ENCODE data around the gene CSGALNACT2. TPM values are rescaled to one million over a fixed set of nuclear protein-coding genes. Genes with fewer than 3 reads are reported as not detected.

Gene CSGALNACT2
- total and polyA plus RNA-seq, 10 of the 15 experiments (the other 5 are each of a cell fraction or from before 2014, with no cell fraction given): 2.5 to 12.6 (median 8.7) TPM

DNA sequence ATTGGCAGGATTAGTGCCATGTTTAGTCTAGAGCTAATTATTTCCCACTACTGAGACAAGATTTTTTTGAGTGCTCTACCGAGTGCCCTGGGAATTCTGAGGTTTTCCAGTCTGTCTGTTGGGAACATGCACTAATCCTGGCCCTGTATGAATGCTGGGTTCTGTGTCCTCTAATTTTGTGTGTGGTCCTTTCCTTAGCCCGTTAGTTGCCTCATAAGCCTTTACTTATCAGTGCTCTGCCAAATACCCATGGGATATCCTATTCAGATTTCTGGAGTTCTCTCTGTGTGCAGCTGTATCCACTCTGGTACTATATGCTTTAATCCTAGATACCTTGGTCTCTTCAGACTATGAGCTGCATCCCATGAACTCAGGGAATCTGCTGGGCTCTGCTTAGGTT lies 13.1 kb downstream of the CSGALNACT2 start:
- no peaks in the 10 kb centered on the region for H4K20me1 ChIP-seq (ENCODE audit: control insufficient read depth, insufficient read depth)
- no peaks in the 10 kb centered on the region for H3K4me1 ChIP-seq (ENCODE audit: control insufficient read depth, insufficient read depth, low read length)
- no peak overlapping the region for H3K4me3 ChIP-seq
- no peak overlapping the region for H3K27ac ChIP-seq (ENCODE audit: control insufficient read depth, insufficient read depth)
- CTCF ChIA-PET: no interaction called here
- SMC1A ChIA-PET (ENCODE audit: uncharacterized antibody, unreplicated experiment): interaction anchor here (1.5 to 1.8 kb wide), 2 partner anchors 12 to 21 kb away, joined by 3 to 8 read pairs; partner anchors contain the start of gene CSGALNACT2
- POLR2A ChIA-PET: interaction anchor here (1.2 to 2.0 kb wide), 2 partner anchors 13 to 30 kb away, joined by 3 to 7 read pairs; partner anchors contain the start of gene CSGALNACT2
- H3K9ac ChIP-seq (ENCODE audit: control insufficient read depth, insufficient read depth, low read length): no peak overlapping the region
- H2AFZ ChIP-seq (ENCODE audit: control insufficient read depth, low read depth, low read length): no peak overlapping the region
- peaks cover 4% of the 10 kb centered on the region for H3K9me3 ChIP-seq (replicated peaks; ENCODE audit: control insufficient read depth, insufficient read depth, low read length)
- no TSS peak for BruUV-seq (replicated peaks)
- in situ Hi-C loops (cut with MboI): loop anchor here (25.0 kb wide), 1 partner anchor 1811 kb away; the partner anchor contains the start of gene RASSF4
- RAD21 ChIA-PET (ENCODE audit: unreplicated experiment): interaction anchor here (1.7 kb wide), 1 partner anchor 9 kb away, joined by 3 read pairs; no protein-coding TSS in a partner anchor
- ATAC-seq (no peak), FAIRE-seq (no peak), DNase-seq (ENCODE audit: low read depth, low spot score) (no peak)
- no peaks in the 10 kb centered on the region for H3K27me3 ChIP-seq (replicated peaks in 1 of 2; ENCODE audit: control insufficient read depth in 2 of 2, insufficient read depth in 2 of 2, low read length in 1 of 2)
- no peak overlapping the region for H3K4me2 ChIP-seq (ENCODE audit: control insufficient read depth, insufficient read depth)
- H3K79me2 ChIP-seq (ENCODE audit: control insufficient read depth, insufficient read depth, low read length): peaks cover 23% of the 10 kb centered on the region
- 100% methylated on average over 2 of the region's 2 CpGs for WGBS (ENCODE audit: insufficient coverage, insufficient replicate concordance, low lambda C conversion rate, missing lambda C conversion rate)
- H3K36me3 ChIP-seq (ENCODE audit: control insufficient read depth in 2 of 2, insufficient read depth in 2 of 2, low read length in 1 of 2): no peaks in the 10 kb centered on the region
- intact Hi-C loops (cut with micrococcal nuclease; ENCODE audit: unreplicated experiment): no loop called here
- TF ChIP-seq, protein P1, sequence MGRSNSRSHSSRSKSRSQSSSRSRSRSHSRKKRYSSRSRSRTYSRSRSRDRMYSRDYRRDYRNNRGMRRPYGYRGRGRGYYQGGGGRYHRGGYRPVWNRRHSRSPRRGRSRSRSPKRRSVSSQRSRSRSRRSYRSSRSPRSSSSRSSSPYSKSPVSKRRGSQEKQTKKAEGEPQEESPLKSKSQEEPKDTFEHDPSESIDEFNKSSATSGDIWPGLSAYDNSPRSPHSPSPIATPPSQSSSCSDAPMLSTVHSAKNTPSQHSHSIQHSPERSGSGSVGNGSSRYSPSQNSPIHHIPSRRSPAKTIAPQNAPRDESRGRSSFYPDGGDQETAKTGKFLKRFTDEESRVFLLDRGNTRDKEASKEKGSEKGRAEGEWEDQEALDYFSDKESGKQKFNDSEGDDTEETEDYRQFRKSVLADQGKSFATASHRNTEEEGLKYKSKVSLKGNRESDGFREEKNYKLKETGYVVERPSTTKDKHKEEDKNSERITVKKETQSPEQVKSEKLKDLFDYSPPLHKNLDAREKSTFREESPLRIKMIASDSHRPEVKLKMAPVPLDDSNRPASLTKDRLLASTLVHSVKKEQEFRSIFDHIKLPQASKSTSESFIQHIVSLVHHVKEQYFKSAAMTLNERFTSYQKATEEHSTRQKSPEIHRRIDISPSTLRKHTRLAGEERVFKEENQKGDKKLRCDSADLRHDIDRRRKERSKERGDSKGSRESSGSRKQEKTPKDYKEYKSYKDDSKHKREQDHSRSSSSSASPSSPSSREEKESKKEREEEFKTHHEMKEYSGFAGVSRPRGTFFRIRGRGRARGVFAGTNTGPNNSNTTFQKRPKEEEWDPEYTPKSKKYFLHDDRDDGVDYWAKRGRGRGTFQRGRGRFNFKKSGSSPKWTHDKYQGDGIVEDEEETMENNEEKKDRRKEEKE (IDR thresholded peaks at IDR 0.05): no peak
- TF ChIP-seq HDAC6 (IDR thresholded peaks at IDR 0.05; ENCODE audit: unreplicated experiment) (no peak), NRF1 (conservative IDR thresholded peaks at IDR 0.05; ENCODE audit: low read depth, low read length) (no peak), RBBP5 (conservative IDR thresholded peaks at IDR 0.05) (no peak), RUNX3 (IDR thresholded peaks at IDR 0.05; ENCODE audit: low read length) (no peak), NR2C1 (IDR thresholded peaks at IDR 0.05) (no peak), SREBF2 (IDR thresholded peaks at IDR 0.05; ENCODE audit: low read length) (no peak), ZNF274 (IDR thresholded peaks at IDR 0.05; ENCODE audit: insufficient read depth, insufficient read length) (no peak)
- TF ChIP-seq, protein P2, sequence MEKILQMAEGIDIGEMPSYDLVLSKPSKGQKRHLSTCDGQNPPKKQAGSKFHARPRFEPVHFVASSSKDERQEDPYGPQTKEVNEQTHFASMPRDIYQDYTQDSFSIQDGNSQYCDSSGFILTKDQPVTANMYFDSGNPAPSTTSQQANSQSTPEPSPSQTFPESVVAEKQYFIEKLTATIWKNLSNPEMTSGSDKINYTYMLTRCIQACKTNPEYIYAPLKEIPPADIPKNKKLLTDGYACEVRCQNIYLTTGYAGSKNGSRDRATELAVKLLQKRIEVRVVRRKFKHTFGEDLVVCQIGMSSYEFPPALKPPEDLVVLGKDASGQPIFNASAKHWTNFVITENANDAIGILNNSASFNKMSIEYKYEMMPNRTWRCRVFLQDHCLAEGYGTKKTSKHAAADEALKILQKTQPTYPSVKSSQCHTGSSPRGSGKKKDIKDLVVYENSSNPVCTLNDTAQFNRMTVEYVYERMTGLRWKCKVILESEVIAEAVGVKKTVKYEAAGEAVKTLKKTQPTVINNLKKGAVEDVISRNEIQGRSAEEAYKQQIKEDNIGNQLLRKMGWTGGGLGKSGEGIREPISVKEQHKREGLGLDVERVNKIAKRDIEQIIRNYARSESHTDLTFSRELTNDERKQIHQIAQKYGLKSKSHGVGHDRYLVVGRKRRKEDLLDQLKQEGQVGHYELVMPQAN (conservative IDR thresholded peaks at IDR 0.05): no peak
